ENCODE measurements around the gene PRKCH.

DNA sequence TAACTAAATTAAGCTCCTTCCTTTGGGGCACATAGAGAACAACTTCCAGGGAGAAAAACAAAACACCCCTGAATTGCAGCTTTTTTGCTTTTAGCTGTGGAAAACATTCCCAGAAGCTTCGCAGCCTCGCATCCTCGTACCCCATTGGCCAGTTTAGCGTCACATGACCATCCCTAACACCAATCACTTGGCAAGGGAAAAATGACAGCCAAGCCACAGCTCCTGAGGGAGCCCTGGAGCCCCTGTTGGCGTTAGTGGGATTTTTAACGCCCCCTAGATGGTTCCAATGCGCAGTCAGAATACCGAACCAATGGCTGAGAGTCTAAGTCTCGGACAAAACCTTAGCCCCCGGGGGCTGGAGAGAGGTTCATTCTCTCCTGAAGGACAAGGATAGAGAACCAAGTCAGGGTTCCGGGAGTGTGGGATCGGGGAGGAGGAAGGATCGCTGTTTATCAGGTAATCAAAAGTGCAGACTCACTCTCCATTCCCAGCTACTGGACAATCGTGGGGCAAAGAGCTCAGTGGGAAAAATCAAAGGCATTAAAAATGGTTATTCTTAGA lies 238.3 kb downstream of the PRKCH start:
- TF ChIP-seq POLR2A (IDR thresholded peaks at IDR 0.05), result no peak
- TF ChIP-seq, protein P1, sequence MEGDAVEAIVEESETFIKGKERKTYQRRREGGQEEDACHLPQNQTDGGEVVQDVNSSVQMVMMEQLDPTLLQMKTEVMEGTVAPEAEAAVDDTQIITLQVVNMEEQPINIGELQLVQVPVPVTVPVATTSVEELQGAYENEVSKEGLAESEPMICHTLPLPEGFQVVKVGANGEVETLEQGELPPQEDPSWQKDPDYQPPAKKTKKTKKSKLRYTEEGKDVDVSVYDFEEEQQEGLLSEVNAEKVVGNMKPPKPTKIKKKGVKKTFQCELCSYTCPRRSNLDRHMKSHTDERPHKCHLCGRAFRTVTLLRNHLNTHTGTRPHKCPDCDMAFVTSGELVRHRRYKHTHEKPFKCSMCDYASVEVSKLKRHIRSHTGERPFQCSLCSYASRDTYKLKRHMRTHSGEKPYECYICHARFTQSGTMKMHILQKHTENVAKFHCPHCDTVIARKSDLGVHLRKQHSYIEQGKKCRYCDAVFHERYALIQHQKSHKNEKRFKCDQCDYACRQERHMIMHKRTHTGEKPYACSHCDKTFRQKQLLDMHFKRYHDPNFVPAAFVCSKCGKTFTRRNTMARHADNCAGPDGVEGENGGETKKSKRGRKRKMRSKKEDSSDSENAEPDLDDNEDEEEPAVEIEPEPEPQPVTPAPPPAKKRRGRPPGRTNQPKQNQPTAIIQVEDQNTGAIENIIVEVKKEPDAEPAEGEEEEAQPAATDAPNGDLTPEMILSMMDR (IDR thresholded peaks at IDR 0.05), result no peak

Data from body of pancreas (tissue), 4 donors.